Stomach smooth muscle (tissue), 2 donors: ENCODE data around the gene GOLIM4.

Experiments
- H3K27ac ChIP-seq: one replicate; pipeline ENCODE4 v1.7.0; 2013; ENCODE audit warnings: mild to moderate bottlenecking, low read length, inconsistent platforms
- H3K27me3 ChIP-seq, 2 donors: one replicate each; pipeline ENCODE4 v1.7.0; 2013; ENCODE audit warnings: low read length in 2 of 2; ENCODE audit not compliant: insufficient read depth in 2 of 2, control insufficient read depth in 1 of 2
- H3K36me3 ChIP-seq, 2 donors: one replicate each; pipeline ENCODE4 v1.7.0; 2013; ENCODE audit warnings: low read length in 2 of 2; ENCODE audit not compliant: control insufficient read depth in 2 of 2, insufficient read depth in 2 of 2
- H3K4me1 ChIP-seq: one replicate; pipeline ENCODE4 v1.7.0; 2013; ENCODE audit warnings: low read length; ENCODE audit not compliant: control insufficient read depth, insufficient read depth
- H3K4me3 ChIP-seq, 2 donors: one replicate each; pipeline ENCODE4 v1.7.0; 2013; ENCODE audit warnings: low read length in 2 of 2
- H3K9ac ChIP-seq, 2 donors: one replicate each; pipeline ENCODE4 v1.7.0; 2013; ENCODE audit warnings: low read length in 2 of 2, mild to moderate bottlenecking in 1 of 2
- H3K9me3 ChIP-seq, 2 donors: one replicate each; pipeline ENCODE4 v1.7.0; 2013; ENCODE audit warnings: low read length in 2 of 2; ENCODE audit not compliant: control insufficient read depth in 2 of 2
- donor health status: healthy.
- donor health status: Pancreatic carcinoma.

GOLIM4 gene

GRCh38 chr3:168123201-168124176, 27.8 kb upstream of the GOLIM4 start:
- H3K27ac ChIP-seq: no peak overlapping the region
- H3K36me3 ChIP-seq: no peaks in the 10 kb centered on the region
- H3K9me3 ChIP-seq: no peaks in the 10 kb centered on the region
- no peak overlapping the region for H3K9ac ChIP-seq
- H3K4me1 ChIP-seq: peaks cover 3% of the 10 kb centered on the region
- H3K27me3 ChIP-seq: no peaks in the 10 kb centered on the region
- no peak overlapping the region for H3K4me3 ChIP-seq

GRCh38 chr3:168121184-168122017, 25.7 kb upstream of the GOLIM4 start:
- Histone ChIP-seq H3K36me3 (no peaks in the 10 kb centered on the region), H3K4me3 (no peak overlapping the region), H3K9ac (no peak overlapping the region), H3K4me1 (peaks cover 3% of the 10 kb centered on the region), H3K27me3 (no peaks in the 10 kb centered on the region), H3K9me3 (no peaks in the 10 kb centered on the region), H3K27ac (no peak overlapping the region)

GRCh38 chr3:168117853-168118313, 22.2 kb upstream of the GOLIM4 start:
- no peak overlapping the region for H3K9ac ChIP-seq
- no peak overlapping the region for H3K27ac ChIP-seq
- no peaks in the 10 kb centered on the region for H3K36me3 ChIP-seq
- H3K9me3 ChIP-seq: no peaks in the 10 kb centered on the region
- H3K4me3 ChIP-seq: no peak overlapping the region
- no peaks in the 10 kb centered on the region for H3K4me1 ChIP-seq
- H3K27me3 ChIP-seq: no peaks in the 10 kb centered on the region

GRCh38 chr3:168117059-168117458, 21.3 kb upstream of the GOLIM4 start:
- Histone ChIP-seq H3K4me1 (no peaks in the 10 kb centered on the region), H3K36me3 (no peaks in the 10 kb centered on the region), H3K4me3 (no peak overlapping the region), H3K27ac (no peak overlapping the region), H3K27me3 (no peaks in the 10 kb centered on the region), H3K9ac (no peak overlapping the region), H3K9me3 (no peaks in the 10 kb centered on the region)

GRCh38 chr3:168116279-168116678, 20.6 kb upstream of the GOLIM4 start:
- H3K9me3 ChIP-seq: no peaks in the 10 kb centered on the region
- H3K4me1 ChIP-seq: no peaks in the 10 kb centered on the region
- no peak overlapping the region for H3K9ac ChIP-seq
- no peak overlapping the region for H3K27ac ChIP-seq
- H3K4me3 ChIP-seq: no peak overlapping the region
- H3K36me3 ChIP-seq: no peaks in the 10 kb centered on the region
- H3K27me3 ChIP-seq: no peaks in the 10 kb centered on the region

GRCh38 chr3:168113848-168114247, 18.1 kb upstream of the GOLIM4 start:
- Histone ChIP-seq H3K4me3 (no peak overlapping the region), H3K9ac (no peak overlapping the region), H3K27me3 (no peaks in the 10 kb centered on the region), H3K36me3 (no peaks in the 10 kb centered on the region), H3K9me3 (no peaks in the 10 kb centered on the region), H3K27ac (no peak overlapping the region), H3K4me1 (no peaks in the 10 kb centered on the region)

GRCh38 chr3:168112894-168113293, 17.2 kb upstream of the GOLIM4 start:
- H3K9ac ChIP-seq: no peak overlapping the region
- no peak overlapping the region for H3K27ac ChIP-seq
- no peak overlapping the region for H3K4me3 ChIP-seq
- no peaks in the 10 kb centered on the region for H3K27me3 ChIP-seq
- no peaks in the 10 kb centered on the region for H3K9me3 ChIP-seq
- H3K4me1 ChIP-seq: no peaks in the 10 kb centered on the region
- no peaks in the 10 kb centered on the region for H3K36me3 ChIP-seq

GRCh38 chr3:168104361-168104760, 8.6 kb upstream of the GOLIM4 start:
- H3K36me3 ChIP-seq: no peaks in the 10 kb centered on the region
- no peaks in the 10 kb centered on the region for H3K4me1 ChIP-seq
- H3K9ac ChIP-seq: no peak overlapping the region
- H3K9me3 ChIP-seq: no peaks in the 10 kb centered on the region
- H3K27me3 ChIP-seq: no peaks in the 10 kb centered on the region
- no peak overlapping the region for H3K27ac ChIP-seq
- H3K4me3 ChIP-seq: no peak overlapping the region

GRCh38 chr3:168102735-168103410, 7.1 kb upstream of the GOLIM4 start:
- H3K36me3 ChIP-seq: no peaks in the 10 kb centered on the region
- H3K9ac ChIP-seq: no peak overlapping the region
- H3K27ac ChIP-seq: no peak overlapping the region
- H3K4me3 ChIP-seq: no peak overlapping the region
- no peaks in the 10 kb centered on the region for H3K9me3 ChIP-seq
- H3K27me3 ChIP-seq: no peaks in the 10 kb centered on the region
- H3K4me1 ChIP-seq: no peaks in the 10 kb centered on the region

- H3K9ac ChIP-seq: no peak overlapping the region
- H3K9me3 ChIP-seq: no peaks in the 10 kb centered on the region
- no peaks in the 10 kb centered on the region for H3K4me1 ChIP-seq
- no peak overlapping the region for H3K27ac ChIP-seq
- H3K27me3 ChIP-seq: no peaks in the 10 kb centered on the region
- H3K36me3 ChIP-seq: no peaks in the 10 kb centered on the region
- no peak overlapping the region for H3K4me3 ChIP-seq
Observed at GRCh38 chr3:168100777-168101492, 5.2 kb upstream of the GOLIM4 start.
